ENCODE measurements around the gene MRLN.
A peak's percentile ranks its signal among the peaks of the same experiment; 100 is the strongest.
"Not testable (repeated sequence)": the region's sequence is repeated elsewhere in the genome, so short reads cannot be mapped to it uniquely, and the experiment has no call there.

The MRLN gene

DNA sequence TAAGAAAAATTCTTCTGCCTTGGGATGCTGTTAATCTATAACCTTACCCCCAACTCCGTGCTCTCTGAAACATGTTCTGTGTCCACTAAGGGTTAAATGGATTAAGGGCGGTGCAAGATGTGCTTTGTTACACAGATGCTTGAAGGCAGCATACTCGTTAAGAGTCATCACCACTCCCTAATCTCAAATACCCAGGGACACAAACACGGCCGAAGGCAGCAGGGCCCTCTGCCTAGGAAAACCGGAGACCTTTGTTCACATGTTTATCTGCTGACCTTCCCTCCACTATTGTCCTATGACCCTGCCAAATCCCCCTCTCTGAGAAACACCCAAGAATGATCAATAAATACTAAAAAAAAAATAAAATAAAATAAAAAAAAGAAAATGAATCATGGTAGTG is 8.5 kb downstream of the MRLN start:
- DNase-seq = not testable (repeated sequence)

DNA sequence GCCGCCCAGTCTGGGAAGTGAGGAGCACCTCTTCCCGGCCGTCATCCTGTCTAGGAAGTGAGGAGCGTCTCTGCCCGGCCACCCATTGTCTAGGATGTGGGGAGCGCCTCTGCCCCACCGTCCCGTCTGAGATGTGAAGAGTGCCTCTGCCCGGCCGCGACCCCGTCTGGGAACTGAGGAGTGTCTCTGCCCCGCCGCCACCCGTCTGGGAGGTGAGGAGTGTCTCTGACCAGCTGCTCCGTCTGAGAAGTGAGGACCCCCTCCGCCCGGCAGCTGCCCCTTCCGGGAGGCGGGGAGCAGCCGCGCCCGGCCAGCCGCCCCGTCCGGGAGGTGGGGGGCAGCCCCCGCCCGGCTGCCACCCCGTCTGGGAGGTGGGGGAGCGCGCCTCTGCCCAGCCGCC is 9.1 kb downstream of the MRLN start:
- not testable (repeated sequence) for DNase-seq

DNA sequence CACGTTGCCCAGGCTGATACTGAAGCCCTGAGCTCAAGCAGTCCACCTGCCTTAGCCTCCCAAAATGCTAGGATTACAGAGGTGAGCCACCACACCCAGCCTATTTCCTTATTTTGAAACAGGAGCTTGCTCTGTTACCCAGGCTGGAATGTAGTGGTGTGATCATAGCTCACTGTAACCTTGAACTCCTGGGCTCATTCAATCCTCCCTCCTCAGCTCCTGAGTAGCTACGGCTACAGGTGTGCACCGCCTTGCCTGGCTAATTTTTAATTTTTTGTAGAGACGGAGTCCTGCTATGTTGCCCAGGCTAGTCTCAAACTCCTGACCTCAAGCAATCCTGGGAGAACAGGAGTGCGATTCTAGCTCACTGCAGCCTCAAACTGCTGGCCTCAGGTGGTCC is 11.7 kb downstream of the MRLN start:
- no peak for DNase-seq

DNA sequence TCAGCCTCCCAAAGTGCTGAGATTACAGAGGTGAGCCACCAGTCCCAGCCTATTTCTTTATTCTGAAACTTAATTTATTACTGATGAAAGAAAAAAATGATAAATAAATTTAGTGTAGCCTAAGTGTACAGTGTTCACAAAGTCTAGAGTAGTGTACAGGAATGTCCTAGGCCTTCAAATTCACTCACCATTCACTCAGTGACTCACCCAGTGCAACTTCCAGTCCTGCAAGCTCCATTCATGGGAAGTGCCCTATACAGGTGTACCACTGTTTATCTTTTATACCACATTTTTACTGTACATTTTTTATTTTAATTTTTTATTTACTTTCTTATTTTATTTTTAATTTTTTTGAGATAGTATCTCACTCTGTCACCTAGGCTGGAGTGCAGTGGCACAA is 12.2 kb downstream of the MRLN start:
- DNase-seq = no peak

DNA sequence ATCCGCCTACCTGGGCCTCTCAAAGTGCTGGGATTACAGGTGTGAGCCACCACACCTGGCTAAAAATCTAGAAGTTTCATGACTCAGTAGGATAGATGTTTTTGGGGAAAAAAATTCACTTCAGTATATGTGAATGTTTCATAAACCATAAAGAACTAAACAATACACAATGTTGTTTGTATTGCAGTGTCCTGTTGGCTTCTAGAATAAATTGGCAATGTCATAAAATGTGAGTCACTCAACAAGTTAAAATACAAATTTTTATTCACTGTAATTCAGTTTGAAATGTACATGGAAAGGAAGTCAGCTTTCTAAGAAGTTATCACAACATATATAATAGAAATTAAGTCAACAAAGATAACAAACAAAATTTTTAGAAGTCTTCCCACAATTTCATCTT is 16.5 kb downstream of the MRLN start:
- no peak for DNase-seq

DNA sequence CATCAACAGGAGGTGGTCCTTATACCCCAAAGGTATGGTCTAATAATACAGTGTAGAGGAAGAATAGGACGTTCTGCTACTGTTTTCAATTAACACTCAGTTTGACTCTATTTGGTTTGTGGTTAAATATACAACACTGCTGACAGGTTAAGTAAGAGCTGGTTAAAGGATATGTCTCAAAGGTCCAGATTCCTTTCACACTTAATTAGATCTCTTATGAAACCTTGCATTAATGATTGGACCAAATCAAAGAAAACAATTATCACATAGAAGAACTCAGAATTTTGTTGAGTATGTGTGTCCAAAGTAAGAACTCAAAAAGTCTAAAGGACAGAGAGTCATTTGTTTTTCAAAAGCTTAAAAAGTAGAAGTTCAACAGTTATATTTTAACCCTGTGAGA is 18.0 kb downstream of the MRLN start:
- DNase-seq = no peak

DNA sequence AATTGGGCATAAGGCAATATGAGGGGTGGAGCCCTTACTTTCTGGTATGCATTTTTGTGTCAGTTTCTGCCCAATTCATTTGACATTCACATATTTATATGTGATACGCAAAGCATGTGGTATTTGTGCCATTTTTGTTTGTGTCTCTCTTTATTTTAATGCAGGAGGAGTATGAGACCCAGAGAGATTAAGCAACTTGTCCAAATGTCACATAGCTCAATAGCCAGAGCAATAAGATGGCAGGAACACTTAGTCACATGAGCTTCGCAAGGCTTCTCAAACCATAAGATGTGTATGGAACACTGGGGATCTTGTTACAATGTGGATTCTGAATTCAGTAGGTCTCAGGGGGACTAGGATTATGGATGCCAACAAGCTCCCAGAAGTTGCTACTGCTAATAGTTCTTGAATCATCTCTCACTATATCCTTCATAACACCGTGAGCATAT is 19.2 kb downstream of the MRLN start:
- DNase-seq = no peak

DNA sequence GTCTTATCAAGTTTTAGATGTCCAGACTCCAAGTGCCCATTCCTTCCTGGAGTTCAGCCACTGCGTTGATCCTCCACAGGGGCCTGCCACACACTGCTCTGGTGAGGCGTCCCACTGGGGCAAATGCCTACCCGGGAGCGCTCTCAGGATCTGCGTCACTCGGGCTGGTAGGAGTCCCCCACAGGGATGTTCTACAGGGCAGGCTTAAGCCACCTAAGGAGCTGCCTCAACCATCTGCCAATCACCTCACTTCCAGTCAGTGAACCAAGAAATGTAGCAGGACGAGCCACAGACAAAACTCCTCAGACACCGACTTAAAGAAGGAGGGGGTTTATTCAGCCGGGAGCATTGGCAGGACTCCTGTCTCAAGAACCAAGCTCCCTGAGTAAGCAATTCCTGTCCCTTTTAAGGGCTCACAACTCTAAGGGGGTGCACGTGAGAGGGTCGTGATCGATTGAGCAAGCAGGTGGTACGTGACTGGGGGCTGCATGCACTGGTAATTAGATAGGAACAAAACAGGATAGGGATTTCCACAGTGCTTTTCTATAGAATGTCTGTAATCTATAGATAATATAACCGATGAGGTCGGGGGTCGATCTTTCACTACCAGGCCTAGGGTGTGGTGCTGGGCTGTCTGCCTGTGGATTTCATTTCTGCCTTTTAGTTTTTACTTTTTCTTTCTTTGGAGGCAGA is 19.8 kb downstream of the MRLN start:
- DNase-seq = not testable (repeated sequence)

DNA sequence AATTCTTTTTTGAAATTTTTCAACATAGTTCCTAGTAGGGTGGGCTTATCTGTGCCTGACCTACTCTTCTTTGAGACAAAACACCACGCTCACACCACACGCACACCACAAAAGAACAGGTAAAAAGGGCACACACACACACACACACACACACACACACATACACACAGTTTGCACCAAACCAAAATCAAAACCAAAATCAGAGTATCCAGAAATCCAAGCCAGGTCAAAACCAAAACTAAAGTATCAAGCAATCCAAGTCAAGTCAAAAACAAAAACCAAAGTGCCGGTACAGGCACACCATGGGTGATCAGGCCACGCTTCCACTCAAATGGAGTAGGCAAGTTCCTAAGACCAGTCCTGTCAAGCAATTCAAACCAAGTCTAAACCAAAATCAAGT is 20.4 kb downstream of the MRLN start:
- not testable (repeated sequence) for DNase-seq

DNA sequence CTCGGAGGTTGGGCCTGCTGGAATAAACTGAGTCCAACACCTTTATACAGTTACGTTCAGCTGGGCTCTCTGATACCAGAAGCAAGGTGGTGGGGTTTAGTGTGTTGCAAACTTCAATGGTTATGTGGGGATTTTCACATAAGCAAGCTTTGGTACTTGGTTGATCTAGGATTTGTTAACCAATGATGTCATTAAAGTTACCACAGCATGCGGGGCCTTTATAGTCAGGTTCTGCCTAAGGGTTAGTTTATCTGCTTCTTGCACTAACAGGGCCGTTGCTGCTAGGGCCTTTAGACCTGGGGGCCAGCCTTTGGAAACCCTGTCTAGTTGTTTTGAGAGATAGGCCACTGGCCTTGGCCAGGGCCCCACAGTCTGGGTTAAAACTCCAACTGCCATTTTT is 24.1 kb downstream of the MRLN start:
- not testable (repeated sequence) for DNase-seq

DNA sequence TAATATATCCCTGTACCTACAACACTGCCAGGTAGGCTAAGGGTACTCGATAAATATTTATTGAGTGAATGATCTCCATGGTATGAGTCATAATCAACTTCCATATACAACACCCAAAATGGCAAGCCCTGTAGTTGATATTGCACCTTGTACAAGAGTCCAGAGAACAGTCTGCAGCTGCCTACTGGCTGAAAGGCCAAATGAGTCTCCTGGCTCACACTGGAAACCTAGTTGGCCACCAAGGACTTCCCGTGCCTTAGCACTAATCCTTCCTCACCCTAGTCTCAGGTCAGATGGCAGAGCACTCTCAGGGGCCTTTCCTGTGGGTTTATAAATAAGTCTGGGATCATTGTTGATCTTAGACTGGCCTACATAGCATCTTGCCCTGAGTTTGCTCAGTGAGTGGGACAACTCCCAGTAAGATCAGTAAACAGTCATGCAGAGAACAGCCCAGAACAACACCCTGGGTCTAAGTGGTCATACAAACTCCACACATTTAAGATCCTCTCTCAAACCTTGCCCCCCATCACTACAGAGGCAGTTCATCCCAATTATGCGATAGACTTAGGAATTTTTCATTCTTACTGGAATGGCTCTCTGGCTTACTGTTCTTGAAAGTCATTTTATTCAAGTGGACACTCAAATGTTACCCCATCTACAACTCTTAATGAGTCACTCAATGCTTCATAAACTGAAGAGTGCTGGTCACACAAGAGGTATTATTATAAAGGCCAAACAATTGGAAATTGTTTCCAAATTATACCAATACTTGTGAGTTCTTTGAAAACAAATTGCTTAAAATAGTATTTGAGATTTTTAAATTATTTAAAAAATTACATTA is 28.9 kb downstream of the MRLN start:
- no peak for DNase-seq

DNA sequence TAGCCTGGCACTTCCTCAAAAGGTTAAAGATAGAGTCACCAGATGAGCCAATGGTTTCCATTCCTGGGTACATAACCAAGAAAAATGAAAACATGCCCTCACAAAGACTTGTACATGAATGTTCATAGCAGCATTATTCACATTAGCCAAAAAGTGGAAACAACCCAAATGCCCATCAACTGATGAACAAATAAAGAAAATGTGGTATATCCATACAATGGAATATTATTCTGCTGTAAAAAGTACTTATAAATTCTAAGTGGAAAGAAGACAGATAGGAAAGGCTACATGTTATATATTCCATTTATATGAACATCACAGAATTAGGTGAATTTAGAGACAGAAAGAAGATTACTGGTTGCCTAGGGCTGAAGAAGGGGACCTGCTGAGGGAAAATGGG is 32.9 kb downstream of the MRLN start:
- no peak for DNase-seq

DNA sequence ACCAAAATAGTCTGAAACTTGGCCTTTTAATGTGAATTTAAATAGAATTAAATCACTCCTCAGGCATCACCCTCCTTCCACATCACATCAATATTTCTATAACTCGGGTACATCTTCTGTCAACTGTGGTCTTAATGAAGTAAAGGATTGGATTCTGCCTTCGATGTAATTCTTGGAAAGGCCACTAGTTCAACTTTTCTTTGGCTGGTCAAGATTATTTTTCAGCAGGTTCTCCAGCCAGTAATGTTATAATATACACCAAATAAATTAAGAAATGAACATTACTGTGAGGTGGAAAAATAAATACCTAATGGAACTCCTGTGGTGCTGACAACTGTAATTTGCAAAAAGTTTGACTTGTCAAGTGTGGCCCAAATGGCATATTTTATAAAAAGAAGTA is 33.9 kb downstream of the MRLN start:
- no peak for DNase-seq

DNA sequence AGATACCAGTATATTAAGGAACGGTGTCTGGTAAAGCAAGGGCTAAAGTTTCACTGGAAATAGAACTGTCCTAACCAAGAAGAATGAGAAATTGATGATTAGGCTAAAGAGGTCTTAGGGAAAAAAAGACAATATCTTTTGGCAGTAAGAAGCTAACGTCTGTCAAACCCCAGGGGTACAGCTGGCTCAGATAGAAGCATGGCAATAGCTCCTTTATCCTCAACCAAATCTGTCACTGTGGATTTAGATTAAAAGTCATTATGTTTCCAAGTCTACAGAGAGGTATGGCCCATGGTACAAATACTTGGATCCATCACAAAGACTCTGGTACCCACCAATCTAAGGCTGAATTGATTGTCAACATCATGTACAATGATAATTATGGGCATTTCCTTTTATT is 35.0 kb downstream of the MRLN start:
- no peak for DNase-seq

DNA sequence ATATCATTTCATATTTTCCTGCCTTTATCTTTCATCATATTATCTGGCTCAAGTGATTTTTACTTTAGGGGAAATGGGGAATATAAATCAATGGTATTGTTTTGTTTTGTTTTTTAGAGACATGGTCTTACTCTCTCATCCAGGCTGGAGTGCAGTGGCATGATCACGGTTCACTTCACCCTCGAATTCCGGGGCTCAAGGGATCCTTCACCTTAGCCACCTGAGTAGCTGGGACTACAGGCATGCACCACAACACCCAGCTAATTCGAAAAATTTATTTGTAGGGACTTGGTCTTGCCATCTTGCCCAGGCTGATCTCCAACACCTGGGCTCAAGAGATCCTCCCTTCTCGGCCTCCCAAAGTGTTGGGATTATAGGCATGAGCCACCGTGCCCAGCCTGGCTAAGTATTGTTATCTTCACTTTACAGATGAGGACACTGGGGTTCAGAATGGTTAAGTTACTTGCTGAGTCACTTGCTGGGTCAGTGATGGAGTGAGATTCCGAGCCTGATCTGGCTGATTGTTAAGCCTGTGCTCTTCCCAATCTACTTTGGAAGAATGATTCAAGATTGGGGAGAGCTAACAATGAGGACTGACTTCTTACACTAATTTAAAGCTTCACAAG is 39.9 kb downstream of the MRLN start:
- no peak for DNase-seq

DNA sequence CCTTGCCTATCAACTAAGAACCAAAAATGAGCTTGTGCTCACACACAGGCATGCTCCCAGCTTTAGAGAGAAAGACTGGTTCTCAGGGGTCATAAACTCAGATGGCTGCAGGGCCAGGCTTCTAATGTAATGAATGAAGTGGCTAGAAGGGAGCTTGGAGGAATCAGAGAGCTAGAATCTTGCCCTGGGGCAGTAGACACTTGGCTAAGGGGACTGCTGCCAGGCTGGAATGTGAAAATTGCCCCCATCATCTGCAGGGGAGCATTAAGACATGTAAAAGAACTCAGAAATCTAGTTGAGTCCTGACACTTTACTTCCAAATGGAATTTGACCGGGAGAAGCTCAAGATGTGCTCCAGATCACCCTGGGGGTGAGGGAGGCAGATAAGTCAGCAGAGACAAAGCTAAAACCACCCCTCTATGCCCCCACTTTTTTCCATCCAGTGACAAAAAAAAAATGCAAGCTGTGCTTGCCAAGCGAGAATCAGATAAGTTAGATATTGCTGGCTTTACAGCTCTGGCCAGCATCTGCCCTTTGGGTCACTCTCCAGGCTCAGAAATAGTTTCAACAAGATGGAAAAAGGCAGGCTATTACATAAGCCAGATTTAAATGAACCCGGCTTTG is 41.3 kb downstream of the MRLN start:
- DNase-seq = no peak

DNA sequence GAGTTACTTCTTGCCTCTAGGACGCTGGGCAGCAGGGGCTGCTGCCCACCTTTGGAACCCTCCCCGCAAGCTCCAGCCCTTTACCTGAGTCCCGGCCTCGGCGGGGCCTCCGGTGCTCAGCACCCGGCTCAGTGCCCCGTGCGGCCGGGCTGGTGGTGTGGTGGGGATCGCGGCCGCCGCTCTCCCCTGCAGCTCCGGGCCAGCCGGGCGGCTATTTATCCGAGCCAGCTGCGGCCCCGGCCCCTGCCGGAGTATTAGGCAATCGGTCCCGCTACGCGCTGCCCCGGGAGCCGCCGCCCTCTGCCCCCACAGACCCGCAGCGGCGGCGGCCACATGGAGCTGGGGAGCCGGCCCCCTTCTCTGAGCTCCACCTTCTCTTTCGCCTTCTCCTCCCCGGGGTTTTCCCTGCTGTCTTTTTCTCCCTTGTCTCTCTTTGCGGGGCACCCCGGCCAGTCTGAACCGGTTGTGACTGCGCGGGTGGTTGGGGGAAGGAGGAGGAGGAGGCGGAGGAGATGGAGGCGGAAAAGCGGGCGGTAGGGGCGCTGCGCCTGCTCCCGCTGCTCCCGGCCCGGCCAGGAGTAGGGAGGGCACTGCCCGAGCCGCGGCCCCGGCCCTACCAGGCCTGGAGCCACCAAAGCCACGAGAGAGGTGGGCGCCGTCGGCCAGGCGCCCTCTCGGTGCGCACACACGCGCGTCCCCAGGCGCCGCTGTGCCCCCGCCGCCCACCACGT is 43.7 kb downstream of the MRLN start, which contains the start of gene SLC16A9:
SLC16A9 (minus strand) TSS at position 456 of the 731 bp plus-strand sequence. CDS start 25,559 bp downstream, outside the sequence.
- peak; percentile 1 for DNase-seq

DNA sequence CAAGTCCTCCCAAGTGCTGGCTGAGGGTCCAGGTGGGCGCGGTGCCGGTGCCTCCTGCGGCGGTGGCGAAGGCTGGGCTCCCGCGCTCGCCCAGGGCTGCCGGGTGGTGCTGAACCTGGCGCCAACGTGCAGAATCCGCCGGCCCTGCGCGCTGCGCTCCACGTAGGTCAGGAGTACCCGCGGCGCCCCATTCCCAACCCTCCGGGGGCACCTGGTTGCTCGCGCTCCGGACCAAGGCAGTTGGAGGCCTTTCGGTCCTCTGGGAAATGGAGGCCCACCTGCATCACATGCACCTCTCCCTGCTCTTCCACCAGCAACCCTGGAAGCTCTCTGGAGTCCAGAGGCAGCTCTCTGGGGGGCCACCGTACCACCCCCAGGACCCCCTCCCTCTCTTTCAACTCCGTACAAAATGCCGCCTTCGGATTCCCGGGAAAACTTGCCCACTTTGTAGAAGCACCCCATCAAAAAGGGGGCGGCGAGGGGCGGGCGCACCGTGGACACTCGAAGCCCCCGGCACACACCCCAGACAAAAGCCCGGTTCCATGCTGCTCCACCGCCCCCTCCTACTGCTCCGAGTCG is 44.4 kb downstream of the MRLN start:
- no peak for DNase-seq

DNA sequence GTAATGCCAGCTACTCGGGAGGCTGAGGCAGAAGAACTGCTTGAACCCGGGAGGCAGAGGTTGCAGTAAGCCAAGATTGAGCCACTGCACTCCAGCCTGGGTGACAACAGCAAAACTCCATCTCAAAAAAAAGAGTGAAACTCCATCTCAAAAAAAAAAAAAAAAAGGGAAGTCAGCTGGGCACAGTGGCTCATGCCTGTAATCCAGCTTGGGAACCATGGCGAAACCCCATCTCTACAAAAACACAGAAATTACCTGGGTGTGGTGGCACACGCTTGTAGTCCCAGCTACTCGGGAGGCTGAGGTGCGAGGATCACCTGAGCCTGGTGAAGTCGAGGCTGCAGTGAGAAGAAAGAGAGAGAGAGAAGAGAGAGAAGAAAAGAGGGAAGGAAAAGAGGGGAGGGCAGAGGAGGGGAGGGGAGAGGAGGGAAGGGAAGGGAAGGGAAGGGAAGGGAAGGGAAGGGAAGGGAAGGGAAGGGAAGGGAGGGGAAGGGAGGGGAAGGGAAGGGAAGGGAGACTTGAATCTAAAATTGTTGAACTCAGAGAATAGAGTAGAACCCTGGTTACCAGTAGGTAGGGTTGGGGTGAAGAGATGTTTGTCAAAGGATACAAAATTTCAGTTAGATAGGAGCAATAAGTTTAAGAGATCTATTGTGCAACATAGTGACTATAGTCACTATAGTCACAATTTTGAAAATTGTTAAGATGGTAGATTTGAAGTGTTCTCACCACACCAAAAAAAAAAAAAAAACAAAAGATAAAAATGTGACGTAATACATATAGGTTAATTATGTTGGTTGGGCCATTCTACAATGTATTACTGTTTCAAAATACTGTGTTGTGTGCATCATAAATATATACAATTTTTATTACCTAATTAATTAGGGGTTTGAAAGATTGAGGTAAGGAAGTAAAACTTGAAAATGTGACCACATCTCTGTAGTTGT is 46.1 kb downstream of the MRLN start:
- DNase-seq = no peak

DNA sequence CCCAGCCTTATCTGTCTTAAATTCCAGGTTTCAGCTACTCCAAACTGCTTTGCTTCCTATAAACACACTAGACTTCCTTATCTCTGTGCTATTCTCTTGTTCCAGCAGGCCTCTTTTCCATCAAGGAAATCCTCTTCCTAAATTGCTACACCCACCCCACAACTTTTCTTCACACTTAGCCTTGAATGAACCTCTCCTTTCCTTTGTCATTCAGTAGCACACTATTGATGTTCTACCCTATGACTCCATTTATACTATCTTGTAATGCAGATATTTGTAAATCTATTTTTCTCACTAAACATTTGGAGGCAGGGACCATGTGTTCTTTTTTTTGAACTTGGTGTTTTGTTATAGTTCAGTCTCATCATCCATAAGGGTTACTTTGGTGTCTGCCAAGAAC is 47.3 kb downstream of the MRLN start:
- no peak for DNase-seq

DNA sequence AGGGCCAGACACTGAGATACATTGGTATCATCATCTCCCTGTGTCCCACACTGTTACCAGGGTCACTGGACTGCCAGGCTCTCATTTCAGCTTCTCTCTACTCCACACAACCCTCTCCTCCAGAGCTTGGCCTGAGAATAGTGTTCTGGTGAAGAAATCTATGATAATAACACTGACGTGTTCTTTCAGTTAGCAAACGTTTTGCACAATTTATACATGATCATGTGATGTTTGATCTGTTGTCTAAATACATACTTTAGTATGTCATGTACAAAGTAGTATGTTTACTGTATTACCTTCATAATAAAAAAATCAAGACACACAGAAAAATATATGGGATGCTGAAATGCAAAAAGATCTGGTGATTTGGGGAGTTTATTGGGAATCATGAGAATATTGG is 48.6 kb downstream of the MRLN start:
- DNase-seq = no peak

Measured in CD4-positive, alpha-beta T cell treated with Interleukin-10 for 1 hour (primary cell).